NCI-H2171 treated with DMSO at 0.1 percent for 48 hours (cell line): ENCODE results near the gene ATP6V1A.

Source experiments
- DNase-seq: peaks from one replicate; lab custom pipeline; 2025; lab: John Stamatoyannopoulos, UW

Gene ATP6V1A

DNA sequence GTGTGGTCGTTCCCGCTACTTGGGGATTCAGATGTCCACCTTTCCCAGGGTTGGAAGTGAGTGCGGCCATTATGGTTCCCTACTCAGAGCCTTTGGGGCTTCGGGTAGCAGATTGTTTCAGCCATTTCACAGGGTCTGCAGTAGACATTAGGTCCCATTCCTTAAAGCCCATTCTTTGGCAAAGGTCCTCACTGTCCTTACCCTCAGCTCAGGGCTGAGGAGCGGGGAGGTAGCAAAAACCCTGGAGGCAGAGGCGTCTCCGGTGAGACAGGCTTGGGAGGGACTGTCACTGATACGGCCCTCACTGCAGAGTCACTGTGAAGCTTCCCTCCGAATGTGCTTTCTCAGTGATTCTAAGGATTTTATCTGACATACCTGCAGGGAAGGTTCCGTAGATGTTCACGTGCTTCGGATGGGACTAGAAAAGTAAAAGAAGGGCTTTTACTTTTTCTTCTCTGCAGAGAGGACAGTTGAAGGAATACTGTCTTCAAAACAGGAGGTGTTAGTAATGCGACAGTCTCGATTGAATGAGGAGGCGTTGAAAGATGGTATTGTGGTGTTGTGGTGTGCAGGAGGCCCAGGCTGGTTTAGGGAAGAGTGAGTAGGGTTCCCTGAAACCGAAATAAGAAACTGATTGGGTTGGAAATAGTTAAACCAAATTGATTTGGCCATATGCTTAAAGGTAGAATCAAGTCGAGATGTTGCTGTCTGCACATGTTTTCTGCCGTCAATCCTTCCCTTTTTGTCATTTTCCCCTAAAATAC is 630 bp downstream of the ATP6V1A start:
- peak; percentile 52 for DNase-seq

DNA sequence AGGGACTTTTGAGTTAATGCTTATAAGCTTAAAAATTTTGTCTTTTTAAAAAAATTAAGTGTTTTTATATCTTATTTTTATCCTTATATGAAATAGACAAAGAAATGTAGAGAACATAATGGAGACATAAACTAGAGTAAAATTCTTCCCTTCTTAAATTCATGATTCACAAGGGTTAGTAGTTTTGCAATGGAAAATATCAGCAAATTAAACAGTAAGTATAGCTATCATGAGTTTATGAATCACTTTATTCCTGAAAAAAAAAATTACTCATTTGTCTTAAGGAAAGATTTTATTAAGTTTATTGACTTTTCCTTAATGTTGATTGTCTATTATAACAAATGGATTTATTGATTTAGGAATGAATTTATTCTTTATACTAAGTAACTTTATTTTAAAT is 4.3 kb downstream of the ATP6V1A start:
- DNase-seq = no peak

DNA sequence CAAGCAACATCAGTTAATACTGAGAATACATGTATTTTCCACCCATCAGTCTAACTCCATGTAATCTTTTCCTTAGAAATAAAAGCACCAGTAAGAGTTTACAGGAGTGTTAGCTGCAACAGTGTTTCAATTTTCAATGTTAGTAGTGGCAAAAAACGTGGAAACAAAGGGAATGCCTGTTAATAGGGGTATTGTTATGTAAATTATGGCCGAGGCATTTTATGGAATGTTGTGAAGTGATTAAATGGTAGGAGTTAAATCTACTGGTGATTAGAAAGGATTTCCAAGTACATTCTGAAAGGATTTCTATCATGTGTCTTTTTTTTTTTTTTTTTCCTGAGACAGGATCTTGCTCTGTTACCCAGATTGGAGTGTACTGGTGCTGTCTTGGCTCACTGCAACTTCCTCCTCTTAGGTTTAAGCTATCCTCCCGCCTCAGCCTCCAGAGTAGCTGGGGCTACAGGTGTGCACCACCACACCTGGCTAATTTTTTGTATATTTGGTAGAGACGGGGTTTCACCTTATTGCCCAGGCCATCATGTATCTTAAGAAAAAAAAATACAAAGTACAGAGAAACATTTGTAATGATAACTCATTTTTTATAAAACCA is 6.6 kb downstream of the ATP6V1A start:
- no peak for DNase-seq

DNA sequence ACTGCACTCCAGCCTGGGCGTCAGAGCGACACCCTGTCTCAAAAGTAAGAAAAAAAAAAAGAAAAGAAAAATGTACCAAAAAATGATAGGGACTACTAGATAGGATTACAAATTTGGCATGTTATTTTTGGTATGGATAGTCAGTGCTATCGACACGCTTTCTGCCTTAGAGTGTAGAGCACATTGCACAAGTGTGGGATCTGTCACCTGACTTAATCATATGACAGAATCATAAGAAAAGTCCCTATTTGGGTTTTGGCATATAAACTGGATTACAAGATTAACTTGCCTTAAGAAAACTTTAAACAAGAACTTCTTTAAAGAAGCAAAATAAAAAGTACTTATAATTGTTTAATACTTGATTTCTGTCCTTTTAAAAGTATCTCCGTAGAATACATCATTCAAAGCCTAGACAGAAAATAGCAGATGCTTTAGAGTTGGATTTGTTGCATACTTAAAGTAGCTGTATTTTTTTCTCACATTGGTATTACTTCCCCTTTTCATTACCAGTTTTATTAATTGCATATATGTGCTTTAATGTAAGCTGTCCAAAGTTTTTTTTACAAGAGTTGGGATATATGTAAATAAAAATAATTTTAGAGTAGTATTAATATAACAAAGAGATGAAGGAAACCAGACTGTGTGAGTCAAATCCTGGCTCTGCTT is 7.8 kb downstream of the ATP6V1A start:
- no peak for DNase-seq

DNA sequence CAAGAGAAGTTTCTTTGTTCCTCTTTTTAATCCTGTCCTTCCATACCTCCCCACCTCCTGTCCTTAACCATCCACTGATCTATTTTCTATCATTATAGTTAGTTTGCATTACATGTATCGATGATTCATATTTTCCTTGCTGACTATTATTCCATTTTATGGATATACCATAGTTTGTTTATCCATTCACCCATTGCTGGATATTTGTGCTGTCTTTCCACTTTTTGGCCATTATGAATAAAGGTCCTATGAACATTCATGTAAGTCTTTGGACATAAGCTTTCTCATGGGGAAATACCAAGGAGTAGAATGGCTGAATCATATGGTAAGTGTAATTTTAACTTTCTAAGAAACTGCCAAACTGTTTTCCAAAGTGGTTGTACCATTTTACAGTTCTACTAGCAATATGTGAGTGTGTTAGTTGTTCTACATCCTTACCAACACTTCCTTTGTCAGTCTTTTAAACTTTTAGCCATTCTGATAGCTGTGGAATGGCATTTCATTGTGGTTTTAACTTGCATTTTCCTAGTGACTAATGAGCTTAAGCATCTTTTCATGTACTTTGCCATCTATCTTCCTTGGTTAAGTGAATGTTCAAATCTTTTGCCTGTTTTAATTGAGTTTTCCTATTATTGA is 11.7 kb downstream of the ATP6V1A start:
- DNase-seq = no peak

DNA sequence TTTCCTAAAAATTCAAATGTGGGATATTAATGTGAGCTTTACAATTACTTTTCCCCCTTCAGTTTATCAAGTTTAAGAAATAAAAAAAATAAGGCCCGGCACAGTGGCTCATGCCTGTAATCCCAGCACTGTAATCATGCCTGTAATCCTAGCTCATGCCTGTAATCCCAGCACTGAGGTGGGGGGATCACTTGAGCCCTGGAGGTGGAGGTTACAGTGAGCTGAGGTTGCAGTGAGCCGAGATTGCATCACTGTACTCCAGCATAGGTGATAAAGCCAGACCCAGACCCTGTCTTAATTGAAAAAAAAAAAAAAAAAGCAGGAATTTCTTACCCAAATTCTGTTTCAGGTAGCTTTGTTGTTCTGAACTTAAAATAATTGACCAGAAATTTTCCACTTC is 17.9 kb downstream of the ATP6V1A start:
- no peak for DNase-seq

DNA sequence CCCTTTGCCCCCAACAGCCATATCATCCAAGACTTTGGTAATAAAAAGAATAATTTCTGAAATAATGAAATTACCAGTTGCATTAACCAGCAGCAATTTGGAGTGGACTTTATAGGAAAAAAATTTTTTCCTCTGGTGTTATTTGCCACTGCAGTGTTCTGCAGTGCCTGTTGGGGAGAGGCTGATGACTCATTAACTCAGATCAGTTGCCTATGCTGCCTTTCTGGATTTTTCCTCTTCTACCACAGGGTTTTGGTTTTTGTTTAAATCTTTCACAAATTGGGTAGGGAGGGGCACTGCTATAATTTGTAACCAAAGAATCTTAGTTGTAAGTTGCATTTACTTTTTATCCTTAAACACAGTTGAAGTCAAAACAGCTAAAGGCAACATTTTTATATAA is 22.7 kb downstream of the ATP6V1A start:
- no peak for DNase-seq

DNA sequence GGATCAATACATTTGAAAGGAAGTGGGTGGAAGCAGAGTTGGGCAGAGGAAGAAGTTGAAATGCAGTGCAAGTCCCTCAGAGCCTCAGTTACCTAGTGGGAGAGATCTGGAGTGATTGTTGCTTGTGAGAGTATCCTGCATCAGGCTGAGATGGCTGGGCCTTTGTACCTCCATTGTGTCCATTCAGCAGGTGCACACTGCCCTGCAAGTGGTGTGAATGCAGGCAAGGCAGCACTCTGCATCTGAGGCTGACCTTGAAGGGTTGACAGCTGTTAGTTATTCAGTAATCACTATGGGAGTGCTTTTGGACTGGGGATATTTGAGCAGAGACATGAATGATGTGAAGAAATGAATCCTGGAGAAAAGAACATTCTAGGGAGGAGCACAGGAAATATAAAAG is 25.2 kb downstream of the ATP6V1A start:
- no peak for DNase-seq

DNA sequence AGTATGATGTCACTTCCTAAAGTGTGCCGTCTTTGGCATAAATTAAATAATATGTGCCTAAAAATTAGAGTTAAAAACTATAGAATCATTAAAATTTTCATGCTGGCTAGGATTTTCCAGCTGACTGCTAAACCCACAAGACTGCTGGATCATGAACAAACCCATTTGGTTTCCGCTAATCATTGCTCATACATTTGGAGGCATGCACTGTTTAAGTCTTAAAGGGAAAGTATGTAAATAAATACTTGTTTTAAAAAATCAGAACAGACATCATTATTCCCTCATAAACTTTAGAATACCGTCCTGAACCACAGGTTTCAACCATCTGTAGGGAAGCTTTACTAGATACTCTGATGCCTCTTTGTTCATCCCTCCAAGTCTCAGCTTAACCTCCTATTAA is 26.5 kb downstream of the ATP6V1A start:
- DNase-seq = no peak

DNA sequence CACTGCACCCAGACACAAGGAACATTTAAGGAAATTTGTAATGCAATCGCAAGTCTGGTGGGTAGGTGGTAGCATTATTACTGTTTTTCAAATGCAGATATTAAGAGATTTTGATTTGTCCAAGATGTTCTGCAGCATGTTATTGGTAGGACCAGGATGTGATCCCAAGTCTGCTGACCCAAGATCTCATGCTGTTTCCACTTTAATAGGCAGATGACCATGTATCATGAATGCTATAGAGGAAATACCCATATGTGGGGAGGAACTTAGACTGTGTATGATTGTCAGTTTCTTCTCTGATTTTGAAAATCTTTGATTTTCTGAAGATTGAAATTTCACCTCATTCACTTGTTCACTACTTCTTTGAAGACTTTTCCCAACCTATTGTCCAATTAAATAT is 28.7 kb downstream of the ATP6V1A start:
- no peak for DNase-seq

DNA sequence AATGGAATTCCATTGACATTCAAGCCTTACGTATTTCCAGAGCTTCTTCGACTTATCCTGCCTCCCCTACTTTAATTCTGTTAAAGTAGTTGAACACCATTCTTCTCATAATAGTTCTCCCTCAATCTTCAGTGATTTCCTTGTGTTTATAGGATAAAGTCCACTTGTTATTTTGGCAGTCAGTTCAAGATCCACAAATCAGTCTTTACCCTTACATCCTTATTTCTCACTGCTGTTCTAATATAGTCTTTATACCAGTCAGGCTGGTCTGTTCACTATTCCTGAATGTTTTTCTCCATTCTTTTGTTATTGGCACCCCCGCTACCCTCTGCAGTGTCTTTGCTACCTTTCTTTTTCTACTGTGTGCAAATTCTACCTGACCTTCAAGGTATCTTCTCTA is 29.7 kb downstream of the ATP6V1A start:
- DNase-seq = no peak

DNA sequence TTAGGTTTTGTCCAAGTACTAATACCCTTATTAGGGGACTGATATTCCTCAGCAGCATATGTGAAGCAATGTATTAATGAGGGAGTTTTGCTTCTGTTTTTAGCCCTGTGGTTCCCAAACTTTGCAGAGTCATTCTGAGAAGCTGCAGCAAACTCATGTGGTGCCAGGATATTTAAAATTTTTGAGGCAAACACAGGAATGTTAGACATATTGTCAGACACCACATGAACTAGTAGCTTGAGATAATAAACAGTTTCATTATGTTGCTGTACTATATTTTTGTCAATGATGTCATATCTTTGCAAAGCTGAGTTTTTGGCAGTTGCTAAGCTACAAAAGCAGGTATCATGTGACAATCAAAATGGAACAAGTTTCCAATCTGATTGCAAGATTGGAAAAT is 36.6 kb downstream of the ATP6V1A start:
- DNase-seq = peak; percentile 26

DNA sequence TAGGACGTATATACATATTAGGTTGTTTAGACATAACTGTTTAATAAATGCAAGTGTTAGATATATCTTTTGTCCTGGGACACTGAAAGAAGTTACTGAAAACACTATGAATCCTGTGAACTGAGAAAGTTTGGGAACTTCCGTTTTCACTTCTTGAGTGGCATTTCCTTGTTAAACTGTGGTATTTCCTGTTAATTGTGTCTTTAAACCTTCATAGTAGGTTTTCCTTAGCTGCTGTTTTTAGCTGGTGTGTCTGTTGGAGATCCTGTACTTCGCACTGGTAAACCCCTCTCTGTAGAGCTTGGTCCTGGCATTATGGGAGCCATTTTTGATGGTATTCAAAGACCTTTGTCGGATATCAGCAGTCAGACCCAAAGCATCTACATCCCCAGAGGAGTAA is 37.1 kb downstream of the ATP6V1A start:
- no peak for DNase-seq

DNA sequence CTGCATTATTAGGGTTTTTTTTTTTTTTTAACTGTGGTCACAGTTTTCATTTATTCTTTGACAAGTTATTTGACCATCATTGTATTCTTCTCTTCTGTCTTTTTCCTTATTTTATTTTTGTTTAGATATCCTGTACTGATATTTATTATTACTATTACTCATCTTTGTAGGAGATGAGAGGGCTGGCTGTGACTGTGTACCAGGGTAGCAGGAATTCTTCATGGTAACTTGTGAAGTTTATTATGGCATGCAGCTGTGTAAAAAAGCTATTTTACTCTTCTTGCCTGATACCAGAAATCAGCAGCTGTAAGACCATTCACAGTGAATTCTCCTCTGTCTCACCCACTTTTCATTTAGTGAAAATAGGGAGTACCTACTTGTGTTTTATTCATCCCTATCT is 44.5 kb downstream of the ATP6V1A start:
- no peak for DNase-seq

DNA sequence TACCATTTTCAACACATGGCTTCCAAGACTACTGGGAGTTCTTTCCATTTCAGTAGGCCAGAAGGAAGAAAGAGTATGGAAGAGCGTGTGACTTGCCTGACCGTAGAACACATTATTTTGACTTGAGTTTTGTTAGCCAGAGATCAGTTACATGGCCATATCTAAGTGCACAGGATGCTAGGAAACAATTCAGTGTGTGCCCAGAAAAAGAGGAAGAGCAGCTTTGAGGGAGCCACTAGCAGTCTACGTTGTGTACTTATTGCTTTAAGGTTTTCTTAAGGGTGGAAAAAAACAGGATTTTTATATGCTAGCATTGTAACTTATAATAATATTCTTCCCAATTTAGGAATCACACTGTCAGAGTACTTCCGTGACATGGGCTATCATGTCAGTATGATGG is 47.7 kb downstream of the ATP6V1A start:
- DNase-seq = no peak

DNA sequence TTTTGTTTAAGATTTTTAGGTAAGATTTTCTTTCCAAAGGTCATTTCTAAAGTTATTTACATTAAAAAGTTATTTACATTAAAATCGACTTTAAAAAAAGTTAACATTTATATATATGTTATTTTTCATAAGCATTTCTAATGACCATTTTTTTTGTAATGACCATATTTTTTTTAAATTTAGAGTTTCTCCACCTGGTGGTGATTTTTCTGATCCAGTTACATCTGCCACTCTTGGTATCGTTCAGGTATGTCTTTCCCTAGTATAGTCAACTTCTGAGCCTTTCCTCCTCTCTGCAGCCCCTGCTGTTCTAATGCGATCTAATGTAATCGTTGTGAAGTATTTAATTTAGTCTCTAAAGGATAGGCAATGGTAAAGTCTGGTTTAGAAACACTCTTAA is 48.9 kb downstream of the ATP6V1A start:
- DNase-seq = no peak

DNA sequence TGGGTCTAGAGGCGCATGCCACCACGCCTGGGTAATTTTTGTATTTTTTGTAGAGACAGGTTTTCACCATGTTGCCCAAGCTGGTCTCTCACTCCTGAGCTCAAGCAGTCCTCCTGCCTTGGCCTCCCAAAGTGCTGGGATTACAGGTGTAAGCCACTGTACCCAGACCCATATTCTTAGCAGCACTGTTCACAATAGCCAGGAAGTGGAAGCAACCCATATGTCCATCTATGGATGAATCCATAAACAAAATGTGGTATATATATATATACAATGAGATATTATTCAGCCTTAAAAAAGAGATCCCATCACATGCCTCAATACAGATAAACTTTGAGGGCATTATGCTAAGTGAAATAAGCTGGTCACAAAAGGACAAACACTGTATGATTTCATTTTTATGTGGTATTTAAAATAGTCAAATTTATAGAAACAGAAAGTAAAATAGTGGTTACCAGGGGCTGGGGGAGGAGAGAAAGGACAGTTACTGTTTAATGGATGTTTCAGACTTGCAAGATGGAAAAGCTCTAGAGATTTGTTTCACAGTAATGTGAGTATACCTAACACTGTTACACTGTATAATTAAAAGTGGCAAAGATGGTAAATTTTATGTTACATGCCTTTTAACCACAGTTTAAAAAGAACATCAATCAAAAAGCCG is 56.1 kb downstream of the ATP6V1A start:
- no peak for DNase-seq

DNA sequence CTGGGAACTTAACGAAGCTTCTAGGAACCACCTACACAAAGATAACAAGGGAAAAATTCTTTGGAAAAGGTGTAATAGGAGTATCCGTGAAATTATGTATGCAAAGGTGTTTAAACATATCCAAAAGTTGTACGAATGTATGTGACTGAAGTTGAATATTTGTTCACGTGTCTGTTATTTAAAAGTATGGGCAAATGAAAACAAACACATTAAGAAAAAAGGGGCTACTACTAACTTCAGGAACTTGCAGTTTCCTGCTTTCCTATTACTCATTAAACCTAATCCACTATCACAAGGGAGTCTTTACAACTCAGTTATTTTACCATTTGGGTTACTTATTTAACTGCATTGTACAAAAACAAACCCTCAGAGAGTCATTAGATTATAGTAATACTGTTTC is 57.8 kb downstream of the ATP6V1A start:
- no peak for DNase-seq

DNA sequence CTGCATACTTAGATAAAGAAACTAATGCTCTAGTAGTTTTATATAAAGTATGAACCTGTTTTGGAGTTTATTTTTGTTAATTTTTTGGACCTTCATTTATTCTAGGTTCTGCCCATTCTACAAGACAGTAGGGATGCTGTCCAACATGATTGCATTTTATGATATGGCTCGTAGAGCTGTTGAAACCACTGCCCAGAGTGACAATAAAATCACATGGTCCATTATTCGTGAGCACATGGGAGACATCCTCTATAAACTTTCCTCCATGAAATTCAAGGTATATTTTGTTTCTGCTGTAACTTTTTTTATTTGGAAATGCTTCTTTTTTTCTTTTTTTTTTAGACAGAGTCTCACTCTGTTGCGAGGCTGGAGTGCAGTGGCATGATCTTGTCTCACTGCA is 58.4 kb downstream of the ATP6V1A start:
- no peak for DNase-seq

DNA sequence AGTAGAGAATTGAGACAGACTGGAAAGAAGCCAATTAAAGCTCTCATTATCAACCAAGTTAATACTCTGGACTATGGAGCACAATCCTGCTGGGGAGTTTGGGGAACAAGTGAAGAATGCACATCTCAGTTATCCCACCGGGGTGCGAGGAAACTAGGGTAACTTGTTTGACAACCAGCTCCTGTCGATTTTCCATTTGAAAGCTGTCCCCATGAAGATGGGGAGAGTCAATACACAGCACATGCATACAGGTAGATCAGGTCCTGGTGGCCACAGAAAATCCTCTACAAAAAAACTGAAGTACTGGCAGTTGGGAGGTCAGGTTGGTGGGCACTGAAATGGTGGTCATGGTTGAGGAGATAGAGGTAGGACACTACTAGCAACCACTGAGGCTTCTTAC is 66.0 kb downstream of the ATP6V1A start:
- no peak for DNase-seq

DNA sequence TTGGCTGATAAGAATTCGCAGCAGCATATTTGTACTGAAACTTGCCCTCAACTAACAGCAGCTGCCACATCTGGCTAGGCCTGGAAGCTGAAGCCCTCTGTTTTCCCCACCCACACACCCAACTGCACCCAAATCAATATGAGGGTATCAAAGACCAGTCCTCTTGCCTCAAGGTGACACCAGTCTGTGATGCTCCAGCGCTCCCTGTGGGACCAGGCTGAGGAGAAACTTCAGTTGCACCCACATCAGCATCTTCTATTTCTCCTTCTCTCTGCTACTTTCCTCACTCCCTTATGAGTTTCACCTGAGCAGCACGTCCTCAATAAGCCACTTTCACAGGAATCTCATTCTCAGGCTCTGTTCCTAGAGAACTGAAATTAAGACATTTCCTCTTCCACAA is 73.0 kb downstream of the ATP6V1A start:
- DNase-seq = no peak

DNA sequence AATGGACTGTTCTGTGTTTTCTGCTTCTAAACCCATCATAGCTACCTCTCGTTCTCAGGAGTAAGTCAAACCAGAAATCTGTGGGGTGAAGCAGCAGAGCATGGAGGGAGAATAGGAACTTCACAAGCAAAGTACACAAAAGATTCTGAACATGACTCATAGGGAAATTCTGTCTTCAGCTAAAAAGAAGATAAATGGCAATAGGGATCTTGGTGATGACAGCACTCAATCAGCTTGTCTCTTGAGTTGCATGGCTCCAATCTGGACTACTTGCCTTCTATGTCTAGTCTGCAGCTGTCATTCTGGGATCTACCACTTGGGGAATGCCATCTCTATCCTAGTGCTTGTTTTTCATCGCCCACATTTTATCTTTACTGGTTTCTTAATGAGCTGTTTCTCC is 78.3 kb downstream of the ATP6V1A start:
- peak; percentile 24 for DNase-seq

DNA sequence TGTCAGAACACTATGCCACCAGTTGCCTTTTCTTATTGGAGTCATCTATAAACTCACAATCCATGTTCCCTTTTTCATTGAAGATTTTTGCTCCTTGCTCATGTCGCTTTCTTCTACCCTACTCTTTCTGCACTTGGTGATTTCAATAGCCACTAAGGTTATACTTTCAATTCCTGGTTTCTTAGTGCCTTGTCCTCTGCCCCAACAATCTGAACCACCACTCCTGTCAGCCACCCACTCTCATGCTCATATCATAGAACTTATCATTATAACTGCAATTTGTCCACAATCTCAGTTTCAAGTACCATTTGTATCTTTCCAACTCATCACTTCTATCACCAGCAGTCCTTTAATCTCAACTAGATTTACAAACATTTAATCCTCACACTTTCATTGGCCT is 81.8 kb downstream of the ATP6V1A start:
- DNase-seq = no peak
